ENCODE data around the gene CCL4. TPM values are rescaled to one million over a fixed set of nuclear protein-coding genes. Genes with fewer than 3 reads are reported as not detected.
A peak's percentile ranks its signal among the peaks of the same experiment; 100 is the strongest.
"Not testable (repeated sequence)": the region's sequence is repeated elsewhere in the genome, so short reads cannot be mapped to it uniquely, and the experiment has no call there.

CCL4 gene
- total RNA-seq = 1 to 10 TPM in 1 of 2 donors, under 1 TPM in 1; 0.86 to 2.3 TPM
- long read RNA-seq = 0 reads

DNA sequence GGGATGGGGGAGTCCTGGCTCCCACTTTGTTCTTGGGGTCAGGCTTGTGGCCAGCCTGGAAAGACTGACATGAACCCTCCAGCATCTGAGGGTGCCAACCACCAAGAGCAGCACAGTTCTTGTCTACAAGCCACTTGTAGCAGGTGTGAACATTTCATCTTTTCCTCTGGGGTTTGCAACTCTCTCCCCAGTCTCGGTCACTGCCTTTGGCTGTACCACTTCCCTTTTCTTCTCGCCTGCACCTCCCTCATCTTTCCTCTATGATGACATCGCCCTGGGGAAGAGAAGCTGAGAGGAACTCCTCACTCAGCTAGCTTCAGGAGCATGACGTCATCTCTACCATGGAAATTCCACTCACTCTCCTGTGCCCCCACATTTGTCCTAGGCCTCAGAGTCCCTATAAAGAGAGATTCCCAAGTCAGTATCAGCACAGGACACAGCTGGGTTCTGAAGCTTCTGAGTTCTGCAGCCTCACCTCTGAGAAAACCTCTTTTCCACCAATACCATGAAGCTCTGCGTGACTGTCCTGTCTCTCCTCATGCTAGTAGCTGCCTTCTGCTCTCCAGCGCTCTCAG, at the start of gene CCL4:
Gene CCL4 (plus strand): TSS at position 427 of the 575 bp plus-strand sequence. CDS start 79 bp downstream, at position 506.
- intact Hi-C loops (cut with DNase I) = not testable (repeated sequence)
- ATAC-seq = peak; percentile 63 to 79

DNA sequence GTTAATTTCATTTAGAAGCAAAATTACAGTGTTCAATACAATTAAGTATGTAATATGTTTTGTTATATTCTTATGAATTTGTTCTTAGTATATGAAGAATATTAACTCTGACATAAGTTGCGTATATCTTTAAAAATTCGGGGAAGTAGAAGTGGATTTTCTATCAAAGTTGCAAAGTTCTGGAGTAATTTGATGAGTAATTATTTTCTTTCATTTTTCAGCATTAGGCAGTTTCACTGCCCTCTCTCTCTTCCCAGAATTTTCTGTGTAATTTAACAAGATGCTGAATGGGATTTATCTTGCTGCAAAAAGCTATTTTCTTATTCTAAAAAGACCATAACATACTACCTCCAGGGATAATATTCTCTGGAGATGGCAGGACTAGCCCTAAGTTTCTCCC, 48.5 kb upstream of the CCL4 start:
- intact Hi-C loops (cut with DNase I) = no loop called here
- ATAC-seq (no peak), DNase-seq (no peak)

More for the DNA sequence above, at the start of gene CCL4:
- not testable (repeated sequence) for DNase-seq

DNA sequence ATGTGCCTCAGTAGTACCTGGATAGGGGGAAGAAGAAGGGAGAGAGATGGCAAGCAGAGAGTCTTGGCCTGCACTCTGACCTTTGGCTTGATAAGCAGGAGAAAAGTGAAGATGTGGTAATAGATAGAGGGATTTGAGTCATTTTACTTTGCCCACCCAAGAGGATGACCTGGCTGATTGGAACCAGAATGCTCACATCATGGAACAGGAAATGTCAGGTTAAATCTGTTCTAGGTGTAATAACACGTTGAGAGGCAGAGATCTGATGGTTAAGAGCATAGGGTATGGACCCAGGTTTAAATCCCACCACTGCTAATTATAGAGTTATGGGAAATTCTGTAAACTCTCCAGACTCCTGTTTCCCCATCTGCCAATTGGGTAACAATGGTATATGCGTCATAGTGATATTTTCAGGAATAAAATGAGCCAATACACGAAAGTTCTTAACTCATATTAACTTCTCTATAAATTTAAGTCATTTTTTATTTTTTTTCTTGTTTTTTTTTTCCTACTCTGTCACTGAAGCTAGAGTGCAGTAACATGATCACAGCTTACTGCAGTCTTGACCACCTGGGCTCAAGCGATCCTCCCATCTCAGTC, 47.6 kb upstream of the CCL4 start:
- ATAC-seq = no peak
- intact Hi-C loops (cut with DNase I) = no loop called here
- DNase-seq = no peak

DNA sequence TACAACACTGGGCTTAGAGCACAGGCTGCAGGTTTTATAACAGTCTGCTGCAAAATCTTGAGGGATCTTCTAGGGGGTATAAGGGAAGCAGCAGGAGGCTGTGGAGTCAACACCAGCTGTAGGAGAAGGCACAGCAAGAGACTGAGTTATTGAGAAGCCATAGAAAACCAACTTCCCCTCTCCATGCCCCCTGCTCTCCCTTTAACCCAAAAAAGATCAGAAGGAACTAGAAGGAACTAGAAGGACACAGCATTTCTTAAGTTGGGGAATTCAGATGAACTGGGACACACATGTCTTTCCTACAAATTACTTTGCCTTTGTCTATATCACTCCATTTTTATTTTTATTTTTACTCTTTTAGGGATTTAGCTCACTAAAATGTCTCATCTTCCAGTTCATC, 45.7 kb upstream of the CCL4 start:
- intact Hi-C loops (cut with DNase I) = no loop called here
- ATAC-seq (no peak), DNase-seq (no peak)

DNA sequence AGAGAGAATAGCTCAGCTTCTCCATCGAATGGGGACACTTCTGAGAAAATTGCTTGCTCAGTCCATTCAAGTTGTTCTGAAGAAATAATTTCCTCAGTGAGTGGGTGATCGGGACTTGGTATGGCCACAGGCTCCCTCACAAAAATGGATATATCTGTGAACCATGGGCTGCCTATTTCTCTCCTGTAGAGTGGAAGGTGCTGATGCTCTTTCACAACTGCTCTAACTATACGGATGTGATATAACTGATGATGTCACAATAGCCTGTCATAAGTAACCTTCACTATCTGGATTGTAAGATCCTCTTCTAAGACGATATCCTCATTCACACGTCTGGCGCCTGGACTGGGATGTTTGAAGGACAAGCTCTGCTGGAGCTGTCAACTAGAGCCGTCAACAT, 44.2 kb upstream of the CCL4 start:
- no peak for ATAC-seq
- DNase-seq = no peak
- intact Hi-C loops (cut with DNase I) = no loop called here

DNA sequence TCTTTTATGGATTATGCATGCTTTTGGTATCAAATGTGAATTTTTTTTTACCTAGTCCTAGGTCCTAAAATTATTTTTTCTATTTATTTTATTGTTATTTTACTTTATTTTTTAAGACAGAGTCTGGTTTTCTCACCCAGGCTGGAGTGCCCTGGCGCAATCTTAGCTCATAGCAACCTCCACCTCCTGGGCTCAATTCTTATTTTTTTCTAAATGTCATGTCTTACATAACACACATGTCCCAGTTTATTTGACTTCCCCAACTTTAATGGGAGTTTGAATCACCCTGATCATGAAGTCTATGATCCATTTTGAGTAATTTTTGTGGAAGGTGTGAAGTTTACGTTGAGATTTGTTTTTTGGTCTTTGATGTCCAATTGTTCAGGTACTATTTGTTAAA, 42.8 kb upstream of the CCL4 start:
- no peak for DNase-seq

DNA sequence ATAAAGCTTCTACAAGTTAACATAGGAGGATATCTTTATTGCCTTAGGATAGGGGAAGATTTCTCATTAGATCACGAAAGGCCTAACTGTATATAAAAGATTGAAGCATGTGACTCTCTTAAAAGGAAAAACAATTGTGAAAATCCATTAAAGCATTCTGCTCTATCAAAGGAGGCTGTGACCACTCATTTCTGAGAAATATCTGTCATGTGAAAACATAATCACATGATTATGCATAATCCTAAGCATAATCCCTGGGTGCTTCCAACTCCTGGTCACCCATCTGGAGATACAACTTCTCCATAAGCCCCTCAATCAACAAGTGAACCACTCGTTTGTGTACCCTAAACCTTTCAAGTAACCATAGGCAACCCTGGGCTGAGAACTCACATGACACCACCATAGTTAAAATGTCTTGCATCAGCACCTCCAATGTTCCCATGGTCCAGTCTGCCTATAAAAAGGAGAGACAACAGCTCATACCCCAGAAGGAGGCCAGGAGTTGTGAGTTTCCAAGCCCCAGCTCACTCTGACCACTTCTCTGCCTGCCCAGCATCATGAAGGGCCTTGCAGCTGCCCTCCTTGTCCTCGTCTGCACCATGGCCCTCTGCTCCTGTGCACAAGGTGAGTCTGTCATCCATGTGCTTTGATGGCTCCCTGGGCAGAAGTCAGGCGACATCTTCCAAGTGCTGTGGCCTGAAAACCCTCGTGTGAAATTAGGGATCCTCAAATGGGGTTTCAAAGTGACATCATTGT, 39.7 kb upstream of the CCL4 start, which contains the start of gene CCL18:
Gene CCL18 (plus strand): TSS at position 487 of the 756 bp plus-strand sequence. CDS start 71 bp downstream, at position 558.
- ATAC-seq (no peak), DNase-seq (no peak)
- intact Hi-C loops (cut with DNase I) = no loop called here

More for the DNA sequence above, 42.8 kb upstream of the CCL4 start:
- no peak for ATAC-seq
- intact Hi-C loops (cut with DNase I) = no loop called here

DNA sequence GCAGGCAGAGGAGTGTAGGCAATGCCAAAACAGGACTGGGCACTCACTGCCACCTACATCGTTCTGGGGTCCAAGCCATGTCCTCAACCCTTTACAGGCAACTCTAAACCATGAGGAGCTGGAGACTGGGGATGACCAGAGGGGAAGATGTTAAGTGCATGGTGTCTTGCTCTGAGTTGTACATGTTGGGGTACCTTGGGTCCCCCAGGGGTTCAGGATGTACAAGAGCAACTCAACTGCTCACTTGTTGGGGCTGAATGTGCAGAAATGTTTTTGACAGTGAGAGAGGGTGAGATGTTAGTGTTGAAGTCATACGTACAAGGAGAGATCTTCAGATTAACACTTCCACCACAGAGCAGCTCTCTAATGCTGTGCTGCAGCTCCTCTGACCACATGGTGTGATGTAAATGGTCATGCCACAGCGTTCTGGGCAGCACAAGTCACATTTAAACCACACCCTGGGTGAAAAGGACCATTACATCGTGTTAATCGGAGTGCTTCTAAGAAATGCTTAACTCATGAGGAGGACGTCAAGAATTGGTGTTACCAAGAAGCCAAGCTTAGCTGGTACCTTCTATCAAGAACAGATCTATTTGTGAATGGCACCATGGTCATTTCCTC, 37.2 kb upstream of the CCL4 start:
- peak; percentile 46 to 74 for ATAC-seq
- no peak for DNase-seq
- intact Hi-C loops (cut with DNase I) = no loop called here

DNA sequence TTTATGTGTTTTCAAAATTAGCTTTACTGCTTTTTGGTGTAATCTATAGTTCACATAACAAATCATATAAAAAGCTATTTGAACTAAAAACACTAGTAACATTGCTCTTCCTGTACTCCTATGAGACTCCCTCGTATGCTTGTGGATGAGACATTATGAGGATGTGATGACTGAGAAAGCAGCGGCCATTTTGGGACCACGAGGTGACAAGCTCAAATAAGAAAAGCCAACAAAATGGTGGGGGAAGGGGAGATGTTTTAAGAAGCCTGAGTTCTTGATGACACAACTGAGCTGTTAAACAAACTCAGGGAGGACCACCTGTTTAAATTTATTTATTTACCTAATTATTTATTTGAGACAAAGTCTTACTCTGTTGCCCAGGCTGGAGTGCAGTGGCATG, 35.1 kb upstream of the CCL4 start:
- intact Hi-C loops (cut with DNase I) = no loop called here

DNA sequence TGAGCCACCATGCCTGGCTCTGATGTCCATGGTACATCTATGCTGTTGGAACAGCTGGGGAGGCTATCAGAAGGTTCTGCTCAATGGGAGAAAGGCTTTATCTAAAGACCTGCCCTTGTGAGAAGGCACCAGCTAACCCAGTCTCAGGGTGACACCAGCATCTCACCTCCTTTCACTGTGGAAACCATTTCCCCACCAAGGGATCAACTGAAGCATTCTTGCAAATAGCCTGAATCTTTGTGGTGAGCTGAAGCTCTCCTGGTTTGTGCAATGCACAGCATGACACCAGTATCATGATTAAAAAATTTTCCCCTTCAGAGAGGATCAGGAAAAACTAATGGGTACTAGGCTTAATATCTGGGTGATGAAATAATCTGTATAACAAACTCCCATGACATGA, 34.5 kb upstream of the CCL4 start:
- ATAC-seq (no peak), DNase-seq (no peak)
- intact Hi-C loops (cut with DNase I) = no loop called here

More for the DNA sequence above, 35.1 kb upstream of the CCL4 start:
- DNase-seq (no peak), ATAC-seq (no peak)

DNA sequence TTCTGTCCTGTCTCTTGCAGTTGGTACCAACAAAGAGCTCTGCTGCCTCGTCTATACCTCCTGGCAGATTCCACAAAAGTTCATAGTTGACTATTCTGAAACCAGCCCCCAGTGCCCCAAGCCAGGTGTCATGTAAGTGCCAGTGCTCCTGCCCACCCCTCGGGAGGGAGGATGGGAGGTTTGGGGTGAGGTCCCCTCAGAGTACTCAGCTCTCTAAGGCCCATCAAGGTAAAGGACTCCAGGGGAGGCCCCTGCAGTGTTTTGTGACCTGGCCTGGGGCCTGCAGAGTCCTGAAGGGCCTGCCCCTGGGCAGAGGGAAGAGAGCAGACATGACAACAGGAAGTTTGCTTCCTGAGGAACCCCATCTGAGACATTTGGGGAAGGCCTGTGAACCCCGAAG, 33.2 kb upstream of the CCL4 start:
- intact Hi-C loops (cut with DNase I) = loop anchor here in 1 of 2 donors (5.0 kb wide), 1 partner anchor 98 kb away; no protein-coding TSS in a partner anchor
- ATAC-seq (no peak), DNase-seq (no peak)

DNA sequence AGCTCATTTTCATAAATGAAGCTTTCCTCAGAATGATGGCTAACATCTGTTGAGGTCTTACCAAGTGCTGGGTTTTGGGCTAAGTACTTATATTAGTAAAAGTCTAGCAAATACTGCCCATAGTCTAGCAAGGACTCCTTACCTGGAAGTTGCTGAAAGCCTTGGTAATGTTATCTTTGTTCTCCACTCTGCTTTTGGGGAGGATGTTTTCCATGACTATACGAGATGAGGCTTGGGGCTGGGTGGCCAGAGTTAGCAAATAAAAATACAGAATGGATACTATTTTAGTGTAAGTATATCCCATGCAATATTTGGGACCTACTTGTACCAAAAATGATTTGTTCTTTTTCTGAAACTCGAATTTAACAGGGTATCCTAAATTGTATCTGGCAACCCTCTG, 31.9 kb upstream of the CCL4 start:
- intact Hi-C loops (cut with DNase I) = loop anchor here in 1 of 2 donors (5.0 kb wide), 1 partner anchor 99 kb away; no protein-coding TSS in a partner anchor

DNA sequence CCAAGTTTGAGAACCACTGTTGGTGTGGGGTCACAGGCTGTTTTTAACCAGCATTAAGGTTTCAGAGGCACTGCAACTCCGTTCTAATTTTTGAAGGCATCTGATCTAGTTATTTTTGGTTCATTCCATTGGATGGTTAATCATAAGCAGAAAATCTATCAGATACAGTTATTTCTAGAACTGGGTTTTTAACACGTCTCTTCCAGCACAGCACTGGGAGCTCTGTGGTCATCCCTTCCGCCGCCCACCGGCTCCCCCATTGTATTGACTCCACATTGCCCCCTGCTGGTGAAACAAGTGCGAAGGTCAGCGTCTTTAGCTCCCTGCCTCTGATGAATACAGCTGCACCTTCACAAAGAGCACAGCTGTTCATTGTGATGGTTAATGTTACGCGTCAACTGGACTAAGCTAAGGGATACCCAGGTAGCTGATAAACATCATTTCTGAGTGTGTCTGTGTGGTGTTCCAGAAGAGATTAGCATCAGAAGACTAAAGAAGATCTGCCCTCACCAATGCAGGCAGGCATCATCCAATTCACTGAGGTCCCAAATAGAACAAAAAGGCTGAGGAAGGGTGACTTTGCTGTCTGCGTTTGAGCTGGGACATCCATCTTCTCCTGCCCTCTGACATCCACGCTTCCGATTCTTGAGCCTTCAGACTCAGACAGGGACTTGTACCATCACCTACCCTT, 31.1 kb upstream of the CCL4 start:
- ATAC-seq (peak; percentile 15 to 57), DNase-seq (peak; percentile 48)
- intact Hi-C loops (cut with DNase I) = loop anchor here in 1 of 2 donors (5.0 kb wide), 1 partner anchor 100 kb away; no protein-coding TSS in a partner anchor

More for the DNA sequence above, 31.9 kb upstream of the CCL4 start:
- ATAC-seq (no peak), DNase-seq (no peak)

DNA sequence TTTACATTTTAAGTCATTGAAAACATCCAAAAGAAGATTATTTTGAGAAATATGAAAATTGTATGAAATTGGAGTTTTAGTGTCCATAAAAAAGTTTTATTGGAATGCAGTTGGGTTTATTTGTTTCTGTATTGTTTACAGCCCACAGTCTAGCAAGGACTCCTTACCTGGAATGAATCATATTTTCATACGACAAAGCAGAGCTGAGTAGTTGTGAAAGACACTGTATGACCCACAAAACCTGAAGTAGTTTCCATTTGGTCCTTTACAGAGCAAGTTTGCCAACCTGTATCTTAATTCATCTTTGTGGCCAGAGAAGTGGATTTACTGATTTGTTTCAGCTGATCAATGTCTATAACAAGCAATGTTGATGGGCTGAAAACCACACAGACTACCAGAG, 29.3 kb upstream of the CCL4 start:
- intact Hi-C loops (cut with DNase I) = loop anchor here in 1 of 2 donors (5.0 kb wide), 1 partner anchor 102 kb away; no protein-coding TSS in a partner anchor
- no peak for DNase-seq
- no peak for ATAC-seq

DNA sequence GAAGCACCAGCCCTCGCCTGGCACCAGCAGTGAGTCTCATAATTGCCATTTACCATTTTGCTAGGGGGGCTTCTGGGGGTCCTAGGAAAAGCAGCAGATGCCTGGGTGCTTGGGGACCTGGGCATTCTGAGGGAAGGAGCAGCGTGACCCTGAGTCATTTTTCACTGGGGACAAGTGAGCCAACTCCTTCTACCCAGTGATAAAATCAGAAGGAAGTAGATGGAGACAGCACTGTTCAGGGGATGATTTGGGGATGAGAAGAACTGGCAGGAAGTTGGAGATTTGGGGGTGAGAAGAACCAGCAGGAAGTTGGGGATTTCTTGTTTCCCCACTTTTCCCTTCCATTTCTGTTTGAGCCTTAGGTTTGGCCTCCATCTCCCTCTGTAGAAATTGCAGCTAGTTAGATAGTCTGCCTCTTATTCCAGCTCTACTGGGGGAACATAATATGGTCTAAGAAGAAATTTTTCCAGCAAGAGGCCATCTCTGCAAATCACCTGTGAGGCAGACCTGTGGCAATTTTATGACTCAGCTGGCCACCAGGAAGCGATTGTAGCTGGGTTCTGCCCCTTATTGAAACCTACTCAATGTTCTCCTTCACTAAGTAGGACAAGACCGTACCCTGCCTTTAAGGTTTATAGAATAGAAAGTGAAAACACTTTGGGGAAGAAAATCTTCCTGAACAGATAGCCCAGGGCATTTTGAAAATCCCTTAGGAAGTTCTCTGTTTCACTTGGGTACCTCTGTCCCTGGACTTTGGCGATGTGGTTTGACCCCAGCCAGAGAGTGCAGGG, 21.8 kb upstream of the CCL4 start:
- ATAC-seq; DNase-seq; intact Hi-C loops (cut with DNase I): not testable (repeated sequence)

DNA sequence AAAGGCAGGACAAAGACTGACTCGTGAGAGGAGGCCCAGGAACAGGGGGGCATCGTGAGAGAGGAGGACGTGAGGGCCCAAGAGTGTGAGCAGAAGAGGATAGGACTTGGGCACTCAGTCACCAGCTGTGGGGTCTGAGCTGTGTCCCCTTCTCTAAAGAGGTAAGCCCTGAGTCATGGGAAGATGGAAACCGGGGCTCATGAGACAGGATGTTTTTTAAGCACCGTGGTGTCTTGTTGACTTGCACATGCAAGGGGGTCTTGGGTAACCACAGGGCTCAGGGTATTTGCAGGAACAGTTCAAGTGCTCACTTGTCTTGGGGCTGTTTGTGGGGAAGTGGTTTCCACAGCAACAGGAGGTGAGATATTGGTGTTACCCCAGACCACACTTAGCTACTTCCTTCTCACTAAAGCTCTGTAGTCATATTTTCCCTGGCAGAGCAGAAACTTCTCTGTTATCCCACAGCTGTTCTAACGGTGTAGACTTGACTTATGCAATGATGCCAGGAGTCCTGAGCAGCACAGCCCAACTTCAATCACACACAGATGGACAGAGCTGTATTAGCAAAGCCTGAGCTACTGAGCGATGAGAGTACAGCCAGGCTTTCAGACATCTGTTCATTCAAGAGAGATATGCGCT, 21.0 kb upstream of the CCL4 start:
- intact Hi-C loops (cut with DNase I); DNase-seq: not testable (repeated sequence)
- peak; percentile 85 for ATAC-seq

DNA sequence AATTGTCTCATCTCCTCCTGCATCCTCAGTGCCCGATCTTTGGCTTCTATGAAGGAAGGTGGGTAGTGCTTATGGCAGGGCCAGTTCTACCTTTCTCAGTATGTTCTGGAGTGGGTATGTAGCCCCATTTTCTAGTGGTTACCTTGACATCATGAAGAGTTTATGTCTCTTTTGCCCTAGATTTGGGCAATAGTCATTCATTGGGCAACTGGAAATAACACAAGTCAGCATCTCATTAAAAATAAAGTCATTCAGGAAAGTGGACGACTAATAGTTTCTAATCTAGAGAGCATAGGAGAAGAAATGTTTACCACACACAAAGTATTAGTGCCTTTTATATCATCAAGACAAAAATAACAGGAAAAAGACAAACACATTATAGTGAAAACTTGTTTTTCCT, 19.9 kb upstream of the CCL4 start:
- DNase-seq; ATAC-seq; intact Hi-C loops (cut with DNase I): not testable (repeated sequence)

DNA sequence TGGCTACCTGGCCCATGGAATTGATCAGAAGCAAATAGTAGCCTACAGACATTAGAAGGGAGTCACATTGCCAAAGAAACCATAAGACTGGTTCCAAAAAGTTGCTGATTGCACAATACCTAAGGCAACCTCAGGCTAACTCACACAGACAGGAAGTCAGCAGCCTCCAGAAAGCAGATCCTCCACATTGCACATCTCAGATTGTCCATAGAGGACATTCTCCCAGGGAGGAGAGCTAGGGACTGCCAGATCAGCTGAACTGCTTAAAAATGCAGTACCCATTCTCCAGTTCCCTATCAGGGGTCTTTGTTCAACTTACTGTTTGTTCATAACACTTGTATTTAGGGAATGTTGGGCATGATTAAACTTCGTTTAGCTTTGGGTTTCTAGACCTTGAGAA, 17.9 kb upstream of the CCL4 start:
- intact Hi-C loops (cut with DNase I) = no loop called here
- ATAC-seq = peak; percentile 60 to 63
- DNase-seq = no peak
